H9 (cell line): ENCODE measurements around the gene EML3. TPM values are rescaled to one million over a fixed set of nuclear protein-coding genes. Genes with fewer than 3 reads are reported as not detected.

ENCODE experiments used
- DNase-seq: peaks from one replicate; pipeline ENCODE4 v3.0.0-alpha.2; 2017
- H2AFZ ChIP-seq: one replicate; pipeline ENCODE4 v1.6.1; 2013; ENCODE audit warnings: mild to moderate bottlenecking, low read length, control low read depth, moderate library complexity
- H2AK5ac ChIP-seq: 2 replicates; pipeline ENCODE4 v1.6.1; 2013; ENCODE audit warnings: low read length, control low read depth, mixed read lengths; ENCODE audit not compliant: insufficient read length
- H2BK120ac ChIP-seq: one replicate; pipeline ENCODE4 v1.6.1; 2013; ENCODE audit warnings: low read depth, mild to moderate bottlenecking, low read length, control low read depth, inconsistent platforms; ENCODE audit not compliant: poor library complexity, severe bottlenecking
- H2BK12ac ChIP-seq: 2 replicates; pipeline ENCODE4 v1.6.1; 2013; ENCODE audit warnings: low read length, control low read depth, mixed read lengths, low read depth; ENCODE audit not compliant: insufficient read length
- H2BK15ac ChIP-seq: 2 replicates; pipeline ENCODE4 v1.6.1; 2013; ENCODE audit warnings: low read depth, low read length, control low read depth
- H2BK20ac ChIP-seq: one replicate; pipeline ENCODE4 v1.6.1; 2013; ENCODE audit warnings: low read depth, mild to moderate bottlenecking, low read length, control low read depth, inconsistent platforms; ENCODE audit not compliant: poor library complexity, severe bottlenecking
- H2BK5ac ChIP-seq: 2 replicates; pipeline ENCODE4 v1.6.1; 2013; ENCODE audit warnings: low read length, control low read depth, mixed read lengths; ENCODE audit not compliant: insufficient read length
- H3K14ac ChIP-seq: 2 replicates; pipeline ENCODE4 v1.6.1; 2013; ENCODE audit warnings: low read length, control low read depth; ENCODE audit not compliant: insufficient read depth
- H3K18ac ChIP-seq: 2 replicates; pipeline ENCODE4 v1.6.1; 2013; ENCODE audit warnings: low read depth, mild to moderate bottlenecking, mixed read lengths, low read length, control low read depth; ENCODE audit not compliant: insufficient read length
- H3K23ac ChIP-seq: 2 replicates; pipeline ENCODE4 v1.6.1; 2013; ENCODE audit warnings: low read length, control low read depth, mixed read lengths, low read depth; ENCODE audit not compliant: insufficient read length
- H3K23me2 ChIP-seq: 2 replicates; pipeline ENCODE4 v1.6.1; 2013; ENCODE audit warnings: low read depth, mild to moderate bottlenecking, mixed read lengths, low read length, control low read depth; ENCODE audit not compliant: insufficient read length, poor library complexity, severe bottlenecking
- H3K27ac ChIP-seq: 2 replicates; pipeline ENCODE4 v1.5.1; 2013; ENCODE audit warnings: low read length, control low read depth, mixed read lengths, low read depth; ENCODE audit not compliant: insufficient read length
- H3K27me3 ChIP-seq: 2 replicates; pipeline ENCODE4 v1.6.1; 2013; ENCODE audit warnings: low read length, control low read depth, inconsistent platforms; ENCODE audit not compliant: insufficient read depth
- H3K4ac ChIP-seq: 2 replicates; pipeline ENCODE4 v1.6.1; 2013; ENCODE audit warnings: low read depth, mild to moderate bottlenecking, control low read depth, inconsistent platforms, low read length, moderate library complexity
- H3K4me1 ChIP-seq: 2 replicates; pipeline ENCODE4 v1.6.1; 2013; ENCODE audit warnings: low read length, control low read depth, inconsistent platforms; ENCODE audit not compliant: insufficient read depth
- H3K4me2 ChIP-seq: 2 replicates; pipeline ENCODE4 v1.6.1; 2013; ENCODE audit warnings: low read length, control low read depth, mixed read lengths; ENCODE audit not compliant: insufficient read length, insufficient read depth
- H3K56ac ChIP-seq: 2 replicates; pipeline ENCODE4 v1.6.1; 2013; ENCODE audit warnings: low read depth, mild to moderate bottlenecking, mixed read lengths, low read length, control low read depth; ENCODE audit not compliant: insufficient read length
- H3K79me1 ChIP-seq: 2 replicates; pipeline ENCODE4 v1.6.1; 2013; ENCODE audit warnings: low read depth, mild to moderate bottlenecking, moderate library complexity, low read length, control low read depth, inconsistent platforms; ENCODE audit not compliant: insufficient read depth, poor library complexity, severe bottlenecking
- H3K79me2 ChIP-seq: 2 replicates; pipeline ENCODE4 v1.6.1; 2013; ENCODE audit warnings: low read length, control low read depth, inconsistent platforms; ENCODE audit not compliant: insufficient read depth
- H3K9ac ChIP-seq: 2 replicates; pipeline ENCODE4 v1.6.1; 2013; ENCODE audit warnings: low read length, control low read depth, mixed read lengths; ENCODE audit not compliant: insufficient read length; ENCODE audit errors: extremely low read depth
- H3K9me3 ChIP-seq: one replicate; pipeline ENCODE4 v1.6.1; 2013; ENCODE audit warnings: low read depth, low read length, inconsistent platforms; ENCODE audit not compliant: control insufficient read depth
- H3T11ph ChIP-seq: one replicate; pipeline ENCODE4 v1.6.1; 2013; ENCODE audit warnings: mild to moderate bottlenecking, low read length, control low read depth, inconsistent platforms
- H4K20me1 ChIP-seq: one replicate; pipeline ENCODE4 v1.6.1; 2013; ENCODE audit not compliant: control insufficient read depth, insufficient read length, insufficient read depth
- H4K5ac ChIP-seq: 2 replicates; pipeline ENCODE4 v1.6.1; 2013; ENCODE audit warnings: low read depth, mild to moderate bottlenecking, mixed read lengths, low read length, control low read depth; ENCODE audit not compliant: insufficient read length
- H4K8ac ChIP-seq: replicated peaks from 2 replicates; pipeline ENCODE4 v1.6.1; 2013; ENCODE audit warnings: low read length, control low read depth, mixed read lengths, low read depth; ENCODE audit not compliant: insufficient read length
- H4K91ac ChIP-seq: 2 replicates; pipeline ENCODE4 v1.6.1; 2013; ENCODE audit warnings: low read depth, mild to moderate bottlenecking, moderate library complexity, mixed read lengths, low read length, control low read depth; ENCODE audit not compliant: insufficient read length
- H3K27ac Mint-ChIP-seq, 3 experiments: 2 replicates in 2 of 3; 3 replicates in 1 of 3; pipeline ENCODE4 v1.8.0; 2020 to 2021; ENCODE audit warnings: mixed read lengths in 3 of 3, mild to moderate bottlenecking in 1 of 3, moderate library complexity in 1 of 3
- H3K27me3 Mint-ChIP-seq: 2 replicates; pipeline ENCODE4 v1.8.0; 2021; ENCODE audit warnings: low read depth, mild to moderate bottlenecking, moderate library complexity, mixed read lengths
- H3K36me3 Mint-ChIP-seq, 3 experiments: 2 replicates in 2 of 3; 3 replicates in 1 of 3; pipeline ENCODE4 v1.8.0; 2020 to 2021; ENCODE audit warnings: low read depth in 3 of 3, mixed read lengths in 3 of 3; ENCODE audit not compliant: insufficient read depth in 1 of 3
- H3K4me1 Mint-ChIP-seq, 2 experiments: 2 replicates each; pipeline ENCODE4 v1.8.0; 2020; ENCODE audit warnings: mixed read lengths in 2 of 2
- H3K4me3 Mint-ChIP-seq, 2 experiments: 2 replicates in 1 of 2; 3 replicates in 1 of 2; pipeline ENCODE4 v1.8.0; 2020 to 2021; ENCODE audit warnings: mild to moderate bottlenecking in 2 of 2, mixed read lengths in 2 of 2, moderate library complexity in 1 of 2
- H3K9me3 Mint-ChIP-seq, 2 experiments: 2 replicates in 1 of 2; 3 replicates in 1 of 2; pipeline ENCODE4 v1.8.0; 2020; ENCODE audit warnings: mild to moderate bottlenecking in 2 of 2, mixed read lengths in 2 of 2, moderate library complexity in 1 of 2
- WGBS: extraction: QIAGEN DNeasy Blood & Tissue Kit; methylation state at CpG from one replicate; pipeline ENCODE4 v1.1.7; 2013; ENCODE audit warnings: missing lambda C conversion rate, low lambda C conversion rate, mixed read lengths; ENCODE audit not compliant: insufficient read length; ENCODE audit errors: extremely low coverage; 5-methylcytosine and 5-hydroxymethylcytosine counted together
- total RNA-seq: library from RNA; stranded (reverse); gene quantifications from 2 replicates; pipeline ENCODE4 v1.2.1, GENCODE V29; 2021
- TF ChIP-seq, protein P1 (sequence below): fragments of 200-600 bp; sonication (generic); conservative IDR thresholded peaks from 3 replicates; pipeline ENCODE4 v1.8.0; 2021; ENCODE audit warnings: antibody characterized with exemption, mild to moderate bottlenecking

Gene EML3
- total RNA-seq, 1 experiment from 2014 or later = 35.3 TPM

DNA sequence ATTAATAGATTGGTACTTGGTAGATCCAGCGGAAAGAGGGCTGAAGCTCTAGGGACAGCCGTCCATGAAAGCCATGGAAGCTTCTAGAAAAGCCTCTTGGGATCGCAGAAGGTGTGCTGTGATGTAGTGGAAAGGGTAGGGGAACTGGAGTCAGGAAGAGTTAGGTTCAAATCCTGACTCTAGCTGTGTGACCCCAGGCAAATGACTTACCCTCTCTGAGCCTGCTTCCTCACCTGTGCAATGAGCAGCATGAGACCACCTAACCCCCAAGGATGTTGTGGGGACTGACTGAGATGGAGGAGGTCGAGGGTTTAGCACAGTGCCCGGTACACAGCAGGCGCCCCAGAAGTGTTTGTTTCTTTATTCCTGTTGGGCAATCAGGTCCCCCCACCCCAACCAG is 2.2 kb downstream of the EML3 start:
- H4K20me1 ChIP-seq = peaks cover 1% of the 10 kb centered on the region
- H4K91ac ChIP-seq = no peak overlapping the region
- H3K56ac ChIP-seq = no peak overlapping the region
- H2BK120ac ChIP-seq = no peak overlapping the region
- no peaks in the 10 kb centered on the region for H3K79me1 ChIP-seq
- no peak overlapping the region for H2BK15ac ChIP-seq
- no peak overlapping the region for H3T11ph ChIP-seq
- no peak overlapping the region for H4K5ac ChIP-seq
- Mint-ChIP-seq H3K27me3 (peaks cover 4% of the 10 kb centered on the region), H3K4me3 (peak overlapping the region; percentile 14 to 63; a peak in 3 of 5 replicates), H3K36me3 (peaks cover 0 to 14% (median 0%) of the 10 kb centered on the region in 3 experiments; a peak in 4 of 7 replicates), H3K4me1 (peaks cover 27 to 51% of the 10 kb centered on the region in 2 experiments), H3K27ac (peak overlapping the region in 1 of 3 experiments; percentile 65; a peak in 1 of 7 replicates), H3K9me3 (no peaks in the 10 kb centered on the region)
- no peaks in the 10 kb centered on the region for H3K9me3 ChIP-seq
- H3K23ac ChIP-seq = no peak overlapping the region
- no peak overlapping the region for H4K8ac ChIP-seq
- DNase-seq = no peak
- no peak overlapping the region for H3K9ac ChIP-seq
- no peak overlapping the region for H3K27ac ChIP-seq
- no peak overlapping the region for H3K4ac ChIP-seq
- no peak overlapping the region for H3K14ac ChIP-seq
- H3K23me2 ChIP-seq = peaks cover 13% of the 10 kb centered on the region
- no peak overlapping the region for H3K4me2 ChIP-seq
- H2BK12ac ChIP-seq = no peak overlapping the region
- no peaks in the 10 kb centered on the region for H3K27me3 ChIP-seq
- WGBS = no CpG with 5 or more reads among the region's 6 CpGs
- H2BK5ac ChIP-seq = no peak overlapping the region
- no peak overlapping the region for H2BK20ac ChIP-seq
- H3K79me2 ChIP-seq = no peaks in the 10 kb centered on the region
- no peak overlapping the region for H3K18ac ChIP-seq
- no peaks in the 10 kb centered on the region for H3K4me1 ChIP-seq
- no peak overlapping the region for H2AK5ac ChIP-seq
- TF ChIP-seq, protein P1, sequence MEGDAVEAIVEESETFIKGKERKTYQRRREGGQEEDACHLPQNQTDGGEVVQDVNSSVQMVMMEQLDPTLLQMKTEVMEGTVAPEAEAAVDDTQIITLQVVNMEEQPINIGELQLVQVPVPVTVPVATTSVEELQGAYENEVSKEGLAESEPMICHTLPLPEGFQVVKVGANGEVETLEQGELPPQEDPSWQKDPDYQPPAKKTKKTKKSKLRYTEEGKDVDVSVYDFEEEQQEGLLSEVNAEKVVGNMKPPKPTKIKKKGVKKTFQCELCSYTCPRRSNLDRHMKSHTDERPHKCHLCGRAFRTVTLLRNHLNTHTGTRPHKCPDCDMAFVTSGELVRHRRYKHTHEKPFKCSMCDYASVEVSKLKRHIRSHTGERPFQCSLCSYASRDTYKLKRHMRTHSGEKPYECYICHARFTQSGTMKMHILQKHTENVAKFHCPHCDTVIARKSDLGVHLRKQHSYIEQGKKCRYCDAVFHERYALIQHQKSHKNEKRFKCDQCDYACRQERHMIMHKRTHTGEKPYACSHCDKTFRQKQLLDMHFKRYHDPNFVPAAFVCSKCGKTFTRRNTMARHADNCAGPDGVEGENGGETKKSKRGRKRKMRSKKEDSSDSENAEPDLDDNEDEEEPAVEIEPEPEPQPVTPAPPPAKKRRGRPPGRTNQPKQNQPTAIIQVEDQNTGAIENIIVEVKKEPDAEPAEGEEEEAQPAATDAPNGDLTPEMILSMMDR = no peak
- no peak overlapping the region for H2AFZ ChIP-seq
